Jurkat, Clone E6-1 (cell line): Measurements from ENCODE around the gene ARFGAP1.

Experiments used
- DNase-seq: peaks from one replicate; pipeline ENCODE4 v3.0.0-alpha.2; 2011; ENCODE audit warnings: low read depth, low spot score
- H3K4me3 ChIP-seq: 2 replicates; pipeline ENCODE4 v1.5.1; 2011; ENCODE audit warnings: mild to moderate bottlenecking, low read length, control low read depth, moderate library complexity

ARFGAP1 gene

GRCh38 chr20:63255931-63256704 lies 16.5 kb upstream of the ARFGAP1 start:
- no peak for DNase-seq

GRCh38 chr20:63256954-63257353 lies 15.7 kb upstream of the ARFGAP1 start:
- no peak for DNase-seq
- H3K4me3 ChIP-seq: no peak overlapping the region

More at GRCh38 chr20:63255931-63256704, 16.5 kb upstream of the ARFGAP1 start:
- H3K4me3 ChIP-seq: no peak overlapping the region

GRCh38 chr20:63257629-63258028 lies 15.0 kb upstream of the ARFGAP1 start:
- no peak overlapping the region for H3K4me3 ChIP-seq
- no peak for DNase-seq

- no peak overlapping the region for H3K4me3 ChIP-seq
- DNase-seq: no peak
These were observed 13.8 kb upstream of the ARFGAP1 start for GRCh38 chr20:63258781-63259180.

- DNase-seq: no peak
- H3K4me3 ChIP-seq: no peak overlapping the region
These were observed 12.7 kb upstream of the ARFGAP1 start for GRCh38 chr20:63259734-63260460.

GRCh38 chr20:63260521-63260920 lies 12.1 kb upstream of the ARFGAP1 start:
- H3K4me3 ChIP-seq: no peak overlapping the region
- DNase-seq: no peak

- H3K4me3 ChIP-seq: no peak overlapping the region
- DNase-seq: no peak
These were observed 11.4 kb upstream of the ARFGAP1 start for GRCh38 chr20:63261060-63261794.

- no peak for DNase-seq
- H3K4me3 ChIP-seq: no peak overlapping the region
These were observed 10.7 kb upstream of the ARFGAP1 start for GRCh38 chr20:63261795-63262528.

GRCh38 chr20:63262836-63263235 lies 9.8 kb upstream of the ARFGAP1 start:
- H3K4me3 ChIP-seq: no peak overlapping the region
- DNase-seq: no peak

- no peak overlapping the region for H3K4me3 ChIP-seq
- DNase-seq: no peak
These were observed 8.6 kb upstream of the ARFGAP1 start for GRCh38 chr20:63264000-63264399.

- H3K4me3 ChIP-seq: no peak overlapping the region
- DNase-seq: no peak
These were observed 8.1 kb upstream of the ARFGAP1 start for GRCh38 chr20:63264519-63264918.

GRCh38 chr20:63265891-63266515 lies 6.6 kb upstream of the ARFGAP1 start:
- H3K4me3 ChIP-seq: no peak overlapping the region
- DNase-seq: no peak

- H3K4me3 ChIP-seq: no peak overlapping the region
- no peak for DNase-seq
These were observed 4.9 kb upstream of the ARFGAP1 start for GRCh38 chr20:63267691-63268090.

GRCh38 chr20:63268256-63268655 lies 4.4 kb upstream of the ARFGAP1 start:
- no peak for DNase-seq
- H3K4me3 ChIP-seq: no peak overlapping the region

- no peak for DNase-seq
- H3K4me3 ChIP-seq: no peak overlapping the region
These were observed 3.8 kb upstream of the ARFGAP1 start for GRCh38 chr20:63268671-63269439.

- no peak overlapping the region for H3K4me3 ChIP-seq
- no peak for DNase-seq
These were observed 2.9 kb upstream of the ARFGAP1 start for GRCh38 chr20:63269724-63270123.

- H3K4me3 ChIP-seq: no peak overlapping the region
- no peak for DNase-seq
These were observed 1.8 kb upstream of the ARFGAP1 start for GRCh38 chr20:63270606-63271325.
